Fibroblast of skin of left biceps (primary cell): ENCODE results near the gene BRIP1.
"Not testable (repeated sequence)": the region's sequence is repeated elsewhere in the genome, so short reads cannot be mapped to it uniquely, and the experiment has no call there.

Experiments
- DNase-seq, 2 experiments: peaks; one replicate each; pipeline ENCODE4 v3.0.0-alpha.2; 2013; ENCODE audit warnings: low read depth in 2 of 2

The BRIP1 gene

DNA sequence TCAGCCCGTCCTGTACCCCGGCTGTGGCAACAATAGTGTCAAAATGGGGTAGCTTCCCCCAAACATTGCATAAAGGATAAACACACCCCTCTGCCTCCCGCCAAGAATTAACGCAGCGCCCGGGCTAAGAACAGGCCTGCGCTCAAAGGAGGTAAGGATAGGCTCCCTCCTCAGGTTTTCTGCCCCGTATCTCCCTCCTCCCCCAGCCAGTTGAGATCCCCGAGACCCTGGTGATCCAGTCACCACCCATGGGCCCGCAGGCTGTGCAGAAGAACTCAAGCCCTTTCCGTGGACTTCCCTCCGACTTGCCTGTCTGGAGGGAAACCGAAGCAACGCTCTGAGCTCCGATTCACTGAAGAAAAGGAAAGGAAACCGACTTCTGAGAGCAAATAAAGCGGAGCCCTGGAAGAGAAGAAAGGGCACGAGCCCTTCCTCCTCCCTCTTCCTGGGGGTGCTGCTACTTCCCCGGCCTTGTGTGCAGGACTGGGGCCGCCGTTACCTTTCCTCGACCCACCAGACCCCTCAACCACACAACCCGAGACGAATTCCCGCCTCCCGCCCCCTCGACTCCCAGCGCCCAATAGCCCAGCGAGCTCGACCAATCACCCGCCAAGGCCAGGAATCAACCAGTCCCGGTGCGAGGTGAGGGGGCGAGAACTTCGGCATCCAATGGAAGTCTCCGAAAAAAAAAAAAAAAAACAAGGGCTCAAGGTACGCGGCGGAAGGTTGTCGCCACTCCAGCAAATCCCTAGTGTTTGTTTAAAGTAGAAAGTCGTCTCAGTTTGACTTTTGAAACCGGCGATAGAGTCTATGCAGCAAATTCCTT, at the start of gene BRIP1:
Gene BRIP1 (minus strand): TSS at position 554 of the 826 bp plus-strand sequence. CDS start 1,989 bp downstream, outside the sequence.
- DNase-seq, result peak; percentile 78

- no peak for DNase-seq
Observed at GRCh38 chr17:61908292-61909037, 45.1 kb upstream of the BRIP1 start.

DNA sequence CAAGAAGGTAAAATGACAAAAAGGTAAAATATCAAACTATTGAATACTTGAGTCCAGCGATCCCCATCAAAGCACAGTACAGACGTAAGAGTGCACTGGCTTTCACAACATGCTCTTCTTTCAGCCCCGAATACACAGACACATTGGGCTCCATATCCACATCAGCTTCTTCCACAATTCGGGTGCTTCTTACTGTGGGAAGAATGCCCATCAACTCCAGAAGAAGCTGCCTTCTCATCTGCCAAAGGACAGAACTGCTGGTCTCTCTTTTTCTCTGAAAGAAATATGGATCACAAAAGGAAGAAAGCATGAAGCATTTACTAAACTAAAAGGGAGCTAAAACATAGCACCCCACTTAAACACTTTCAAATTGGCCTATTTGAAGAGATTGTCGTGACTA, 44.0 kb upstream of the BRIP1 start:
- no peak for DNase-seq

- DNase-seq, result no peak
Observed at GRCh38 chr17:61904094-61904710, 40.9 kb upstream of the BRIP1 start.

- no peak for DNase-seq
Observed at GRCh38 chr17:61903251-61903650, 39.9 kb upstream of the BRIP1 start.

DNA sequence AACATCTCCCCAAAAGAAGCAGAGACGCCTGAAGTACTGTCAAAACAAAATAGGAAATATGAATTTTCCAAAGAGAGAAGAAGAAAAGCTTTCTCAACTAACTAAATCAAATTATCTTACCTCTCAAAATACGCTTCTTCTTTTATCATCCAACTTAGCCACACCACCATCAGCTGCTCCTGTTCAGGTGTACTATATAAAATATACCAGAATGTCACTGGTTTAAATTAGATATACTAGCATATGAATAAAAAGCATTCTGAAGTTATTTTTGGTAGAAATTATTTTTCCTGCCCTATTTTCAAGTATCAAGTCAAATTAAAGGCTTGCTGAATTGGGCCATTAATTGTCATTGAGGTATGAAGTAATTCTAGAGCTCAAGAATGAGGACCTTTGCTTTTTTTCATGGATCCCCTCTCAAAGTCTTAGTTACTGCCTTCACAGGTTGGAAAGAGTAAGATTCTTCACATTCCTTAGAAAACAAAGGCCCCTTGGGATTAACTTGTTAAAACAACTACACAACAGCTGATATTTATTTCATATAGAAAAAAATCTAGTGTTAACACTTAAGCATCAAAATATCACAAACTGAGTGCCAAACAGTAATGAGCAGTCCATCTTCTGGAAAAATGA, 34.3 kb upstream of the BRIP1 start:
- no peak for DNase-seq

DNA sequence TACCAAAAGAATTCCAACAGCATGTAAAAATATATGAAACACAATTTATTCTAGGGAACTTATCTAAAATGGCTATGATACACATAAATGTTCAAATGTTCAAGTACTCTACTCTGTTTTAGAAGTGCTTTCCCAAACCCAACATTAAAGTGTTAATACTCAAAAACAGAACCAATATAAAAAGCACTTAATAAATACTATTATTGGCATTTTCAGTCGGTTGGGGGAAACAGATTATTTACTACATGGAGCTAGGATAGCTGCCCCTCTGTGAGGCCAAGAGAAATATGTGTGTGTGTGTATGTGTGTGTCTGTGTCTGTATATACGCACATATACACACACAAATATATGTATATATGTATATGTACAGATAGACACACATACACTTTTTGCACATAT, 32.1 kb upstream of the BRIP1 start:
- no peak for DNase-seq

DNA sequence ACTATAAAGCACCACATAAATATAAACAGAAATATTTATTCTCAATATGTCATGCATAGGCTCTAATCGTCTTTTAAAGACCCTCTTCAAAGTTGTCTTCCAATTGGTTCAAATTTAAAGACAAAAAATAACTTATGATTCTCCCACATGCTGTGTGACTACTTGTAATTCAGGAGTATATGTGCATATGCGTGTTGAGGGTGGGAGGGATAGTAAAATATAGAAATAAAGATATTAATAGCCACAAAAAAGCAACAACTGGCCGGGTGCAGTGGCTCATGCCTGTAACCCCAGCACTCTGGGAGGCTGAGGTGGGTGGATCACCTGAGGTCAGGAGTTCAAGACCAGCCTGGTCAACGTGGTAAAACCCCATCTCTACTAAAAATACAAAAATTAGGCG, 31.0 kb upstream of the BRIP1 start:
- DNase-seq, result not testable (repeated sequence)

DNA sequence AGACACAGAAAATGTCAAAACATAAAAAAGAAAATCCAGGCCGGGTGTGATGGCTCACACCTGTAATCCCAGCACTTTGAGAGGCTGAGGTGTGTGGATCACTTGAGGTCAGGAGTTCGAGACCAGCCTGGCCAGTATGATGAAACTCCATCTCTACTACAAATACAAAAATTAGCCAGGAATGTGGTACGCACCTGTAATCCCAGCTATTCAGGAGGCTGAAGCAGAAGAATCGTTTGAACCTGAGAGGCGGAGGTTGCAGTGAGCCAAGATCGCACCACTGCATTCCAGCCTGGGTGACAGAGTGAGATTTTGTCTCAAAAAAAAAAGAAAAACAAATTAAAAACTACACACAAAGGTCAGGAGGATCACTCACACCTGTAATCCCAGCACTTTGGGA, 24.4 kb upstream of the BRIP1 start:
- DNase-seq, result not testable (repeated sequence)

DNA sequence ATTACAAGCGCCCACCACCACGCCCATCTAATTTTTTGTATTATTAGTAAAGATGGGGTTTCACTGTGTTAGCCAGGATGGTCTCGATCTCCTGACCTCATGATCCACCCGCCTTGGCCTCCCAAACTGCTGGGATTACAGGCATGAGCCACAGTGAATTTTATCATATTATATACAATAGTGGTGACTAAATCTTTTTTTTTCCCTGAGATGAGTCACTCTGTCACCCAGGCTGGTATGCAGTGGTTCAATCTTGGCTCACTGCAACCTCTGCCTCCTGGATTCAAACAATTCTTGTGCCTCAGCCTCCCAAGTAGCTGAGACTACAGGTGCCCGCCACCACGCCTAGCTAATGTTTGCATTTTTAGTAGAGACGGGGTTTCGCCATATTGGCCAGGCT, 22.5 kb upstream of the BRIP1 start:
- not testable (repeated sequence) for DNase-seq

GRCh38 chr17:61884864-61885263, 21.5 kb upstream of the BRIP1 start:
- no peak for DNase-seq

- DNase-seq, result no peak
Observed at GRCh38 chr17:61880589-61881102, 17.3 kb upstream of the BRIP1 start.

DNA sequence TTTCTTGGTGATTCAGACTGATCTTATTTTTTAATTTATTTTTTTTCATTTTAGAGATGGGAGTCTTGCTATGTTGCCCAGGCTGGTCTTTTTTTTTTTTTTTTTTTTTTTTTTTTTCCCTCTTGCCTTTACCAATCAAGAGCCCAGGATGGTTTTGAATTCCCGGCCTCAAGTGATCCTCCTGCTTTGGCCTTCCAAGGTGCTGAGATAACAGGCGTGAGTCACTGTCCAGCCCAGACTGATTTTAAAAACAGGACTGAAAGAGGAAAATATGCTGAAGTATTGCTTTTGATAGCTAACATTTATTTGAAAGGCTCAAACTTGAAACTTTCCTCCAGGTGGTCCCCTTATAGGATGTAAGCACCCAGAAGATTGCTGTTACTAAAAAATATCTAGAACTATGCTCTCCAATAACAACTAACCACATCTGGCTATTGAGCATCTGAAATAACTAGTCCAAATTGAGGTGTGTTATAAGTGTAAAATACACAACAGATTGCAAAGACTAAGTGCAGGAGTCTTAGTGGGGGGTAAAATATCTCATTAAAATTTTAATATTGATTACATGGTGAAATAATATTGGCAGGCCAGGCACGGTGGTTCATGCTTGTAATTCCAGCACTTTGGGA, 15.8 kb upstream of the BRIP1 start:
- no peak for DNase-seq

- no peak for DNase-seq
Observed at GRCh38 chr17:61878520-61878919, 15.2 kb upstream of the BRIP1 start.

- DNase-seq, result no peak
Observed at GRCh38 chr17:61877837-61878236, 14.5 kb upstream of the BRIP1 start.

- no peak for DNase-seq
Observed at GRCh38 chr17:61875804-61876203, 12.5 kb upstream of the BRIP1 start.

GRCh38 chr17:61875285-61875684, 12.0 kb upstream of the BRIP1 start:
- no peak for DNase-seq

DNA sequence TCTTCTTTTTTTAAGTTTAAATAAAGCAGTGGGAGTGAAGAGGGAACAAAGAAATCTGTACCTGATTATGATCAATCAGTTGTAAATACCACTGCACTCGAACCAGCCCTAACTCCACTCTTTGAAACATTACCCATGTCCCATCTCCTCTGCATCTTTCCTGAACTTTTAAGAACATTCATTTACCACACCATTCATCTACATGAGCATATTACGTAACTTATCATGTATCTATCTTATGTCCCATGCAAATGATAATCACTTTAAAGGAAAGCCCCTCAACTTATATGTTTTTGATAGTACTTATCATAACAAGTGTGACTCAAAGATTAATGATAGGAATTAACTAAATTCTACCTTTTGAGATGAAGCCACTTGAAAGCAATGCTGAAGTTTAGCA, 10.7 kb upstream of the BRIP1 start:
- DNase-seq, result no peak

DNA sequence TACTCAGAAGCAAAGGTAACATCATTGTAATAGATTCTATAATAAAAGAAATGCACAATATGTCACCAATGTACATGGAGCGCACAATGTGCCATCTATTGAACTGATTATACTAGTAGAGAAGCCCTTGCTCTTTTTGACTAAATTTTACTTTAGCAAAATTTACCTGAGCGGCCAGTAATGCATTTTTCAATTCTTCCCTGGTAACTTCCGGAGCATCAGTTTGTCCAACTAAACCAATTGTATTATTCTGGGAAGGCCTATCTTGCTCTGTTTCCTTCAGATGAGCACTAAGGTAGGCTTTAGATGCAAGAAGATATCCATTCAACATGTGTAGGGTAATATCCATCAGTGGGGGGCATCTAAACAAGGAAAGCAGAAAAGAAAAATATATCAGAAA, 8.8 kb upstream of the BRIP1 start:
- DNase-seq, result no peak

GRCh38 chr17:61869138-61869537, 5.8 kb upstream of the BRIP1 start:
- no peak for DNase-seq

DNA sequence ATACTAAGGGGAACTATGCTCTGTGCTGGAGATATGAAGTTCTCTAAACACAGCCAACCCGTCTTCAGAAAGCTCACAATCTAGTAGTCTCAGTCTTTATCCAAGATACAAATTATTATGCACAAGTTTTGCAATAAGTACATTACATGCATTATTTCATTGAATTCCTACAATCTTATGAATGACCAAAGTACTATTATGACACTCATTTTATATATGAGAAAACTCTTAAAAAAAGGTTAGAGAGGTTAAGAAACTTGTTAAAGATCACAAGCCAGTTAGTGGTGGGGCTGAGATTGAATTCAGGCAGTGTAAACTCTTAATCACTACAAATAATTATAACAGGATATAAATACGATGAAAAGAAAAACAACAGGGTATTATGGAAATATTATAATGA, 4.7 kb upstream of the BRIP1 start:
- no peak for DNase-seq

DNA sequence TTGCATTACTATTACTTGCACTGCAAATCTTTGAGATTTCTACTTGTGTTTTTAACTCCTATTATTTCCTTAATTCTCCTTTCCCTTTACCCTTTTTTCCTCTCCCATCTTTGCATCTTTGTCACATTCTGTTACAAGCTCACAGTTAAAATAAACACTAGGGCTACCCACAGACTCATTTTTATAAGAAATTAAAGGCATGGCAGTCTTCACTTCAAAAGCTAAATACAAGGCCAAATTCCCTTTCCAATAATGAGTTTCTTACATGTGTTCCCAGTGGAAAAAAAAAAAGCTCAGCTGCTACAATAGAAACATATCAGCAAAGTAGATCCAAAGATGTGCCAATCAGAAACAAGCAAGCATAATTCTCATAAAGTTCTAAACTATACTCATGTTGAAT, 3.7 kb upstream of the BRIP1 start:
- no peak for DNase-seq
